ENCODE measurements around the gene DPP6. TPM values are rescaled to one million over a fixed set of nuclear protein-coding genes. Genes with fewer than 3 reads are reported as not detected.

Gene DPP6
- total RNA-seq, 4 donors from 2014 or later: 0.30 to 11.8 (median 10.7) TPM

- DNase-seq (ENCODE audit: low spot score in 2 of 2): peak in 1 of 2 donors; percentile 55
- Histone ChIP-seq H3K27ac (no peak overlapping the region), H3K4me1 (no peaks in the 10 kb centered on the region), H3K27me3 (peaks cover 10% of the 10 kb centered on the region), H3K4me3 (no peak overlapping the region), H3K36me3 (no peaks in the 10 kb centered on the region), H3K9me3 (no peaks in the 10 kb centered on the region)
- TF ChIP-seq EP300 (IDR thresholded peaks at IDR 0.05) (no peak), CTCF (IDR thresholded peaks at IDR 0.05) (no peak), POLR2A (IDR thresholded peaks at IDR 0.05) (no peak), POLR2AphosphoS5 (IDR thresholded peaks at IDR 0.05) (no peak)
- WGBS: 93% methylated on average over 14 of the region's 14 CpGs
Measured at GRCh38 chr7:154865984-154866685, 813.9 kb downstream of the DPP6 start.

GRCh38 chr7:154867068-154867467 is 814.9 kb downstream of the DPP6 start:
- Histone ChIP-seq H3K27me3 (peaks cover 10% of the 10 kb centered on the region), H3K4me3 (no peak overlapping the region), H3K9me3 (no peaks in the 10 kb centered on the region), H3K36me3 (no peaks in the 10 kb centered on the region), H3K27ac (no peak overlapping the region), H3K4me1 (no peaks in the 10 kb centered on the region)
- TF ChIP-seq EP300 (IDR thresholded peaks at IDR 0.05) (no peak), POLR2AphosphoS5 (IDR thresholded peaks at IDR 0.05) (no peak), POLR2A (IDR thresholded peaks at IDR 0.05) (no peak), CTCF (IDR thresholded peaks at IDR 0.05) (no peak)
- 64% methylated on average over 10 of the region's 10 CpGs for WGBS
- peak in 1 of 2 donors; percentile 6 for DNase-seq (ENCODE audit: low spot score in 2 of 2)

GRCh38 chr7:154868921-154869320 is 816.7 kb downstream of the DPP6 start:
- Histone ChIP-seq H3K27me3 (peaks cover 10% of the 10 kb centered on the region), H3K9me3 (no peaks in the 10 kb centered on the region), H3K4me1 (no peaks in the 10 kb centered on the region), H3K4me3 (no peak overlapping the region), H3K36me3 (no peaks in the 10 kb centered on the region), H3K27ac (no peak overlapping the region)
- WGBS: 11% methylated on average over 7 of the region's 11 CpGs
- no peak for TF ChIP-seq CTCF (IDR thresholded peaks at IDR 0.05)
- TF ChIP-seq EP300 (IDR thresholded peaks at IDR 0.05): no peak
- TF ChIP-seq POLR2AphosphoS5 (IDR thresholded peaks at IDR 0.05): no peak
- no peak for TF ChIP-seq POLR2A (IDR thresholded peaks at IDR 0.05)
- peak; percentile 11 to 45 for DNase-seq (ENCODE audit: low spot score in 2 of 2)

GRCh38 chr7:154869436-154869835 is 817.2 kb downstream of the DPP6 start:
- peaks cover 10% of the 10 kb centered on the region for H3K27me3 ChIP-seq
- H3K4me3 ChIP-seq: no peak overlapping the region
- H3K9me3 ChIP-seq: no peaks in the 10 kb centered on the region
- H3K27ac ChIP-seq: no peak overlapping the region
- no peak for TF ChIP-seq EP300 (IDR thresholded peaks at IDR 0.05)
- no peak for TF ChIP-seq POLR2A (IDR thresholded peaks at IDR 0.05)
- TF ChIP-seq CTCF (IDR thresholded peaks at IDR 0.05): no peak
- TF ChIP-seq POLR2AphosphoS5 (IDR thresholded peaks at IDR 0.05): no peak
- peak in 1 of 2 donors; percentile 32 for DNase-seq (ENCODE audit: low spot score in 2 of 2)
- no peaks in the 10 kb centered on the region for H3K4me1 ChIP-seq
- 82% methylated on average over 10 of the region's 10 CpGs for WGBS
- H3K36me3 ChIP-seq: no peaks in the 10 kb centered on the region

- H3K4me3 ChIP-seq: no peak overlapping the region
- TF ChIP-seq POLR2AphosphoS5 (IDR thresholded peaks at IDR 0.05) (no peak), CTCF (IDR thresholded peaks at IDR 0.05) (no peak), EP300 (IDR thresholded peaks at IDR 0.05) (no peak), POLR2A (IDR thresholded peaks at IDR 0.05) (no peak)
Measured at GRCh38 chr7:154871507-154871906, 819.3 kb downstream of the DPP6 start.

More at GRCh38 chr7:154871507-154871906, 819.3 kb downstream of the DPP6 start:
- 59% methylated on average over 4 of the region's 4 CpGs for WGBS
- no peaks in the 10 kb centered on the region for H3K4me1 ChIP-seq
- no peaks in the 10 kb centered on the region for H3K9me3 ChIP-seq
- no peak for DNase-seq (ENCODE audit: low spot score in 2 of 2)
- no peaks in the 10 kb centered on the region for H3K36me3 ChIP-seq
- no peak overlapping the region for H3K27ac ChIP-seq
- H3K27me3 ChIP-seq: peaks cover 20% of the 10 kb centered on the region
